Heart left ventricle (tissue), 16 donors: ENCODE results near the gene RBSN. TPM values are rescaled to one million over a fixed set of nuclear protein-coding genes. Genes with fewer than 3 reads are reported as not detected.

Source experiments
- ATAC-seq, 4 donors: fragments of 200-7000 bp; cut with Tn5 transposase; one replicate each; pipeline ENCODE4 v1.9.1; 2020 to 2022; ENCODE audit warnings: moderate library complexity in 4 of 4, mild to moderate bottlenecking in 3 of 4, moderate number of reproducible peaks in 1 of 4
- DNase-seq, 5 donors: peaks; one replicate each; pipeline ENCODE4 v3.0.0-alpha.2; 2020
- H3K27ac ChIP-seq, 12 donors: fragments of 200-600 bp; sonication (generic) in 4 of 12; one replicate each; pipeline versions ENCODE4 v1.5.0 to v1.8.0; 2016 to 2022; ENCODE audit warnings: mild to moderate bottlenecking in 2 of 12
- H3K27me3 ChIP-seq, 9 donors: fragments of 200-600 bp; sonication (generic) in 2 of 9; one replicate each; pipeline versions ENCODE4 v1.5.1 to v1.8.0; 2016 to 2022; ENCODE audit warnings: mild to moderate bottlenecking in 3 of 9
- H3K36me3 ChIP-seq, 9 donors: fragments of 200-600 bp; sonication (generic) in 2 of 9; one replicate each; pipeline versions ENCODE4 v1.5.0 to v1.8.0; 2018 to 2022; ENCODE audit warnings: mild to moderate bottlenecking in 2 of 9
- H3K4me1 ChIP-seq, 12 donors: fragments of 200-600 bp; sonication (generic) in 4 of 12; one replicate each; pipeline versions ENCODE4 v1.5.0 to v1.8.0; 2016 to 2022; ENCODE audit warnings: mild to moderate bottlenecking in 3 of 12
- H3K4me3 ChIP-seq, 12 donors: fragments of 200-600 bp; sonication (generic) in 4 of 12; one replicate each; pipeline versions ENCODE4 v1.5.0 to v1.8.0; 2017 to 2022; ENCODE audit warnings: mild to moderate bottlenecking in 9 of 12, moderate library complexity in 4 of 12
- H3K9me3 ChIP-seq, 12 donors: fragments of 200-600 bp; sonication (generic) in 4 of 12; one replicate each; pipeline versions ENCODE4 v1.5.0 to v1.8.0; 2016 to 2022; ENCODE audit warnings: mild to moderate bottlenecking in 1 of 12
- POLR2A ChIP-seq, 2 donors: fragments of 450-650 bp; IDR thresholded peaks; one replicate each; pipeline ENCODE4 v1.6.1; 2017; ENCODE audit warnings: antibody characterized with exemption in 2 of 2, mild to moderate bottlenecking in 2 of 2, moderate library complexity in 2 of 2
- WGBS, 4 donors: extraction: QIAGEN DNeasy Blood & Tissue Kit in 2 of 4; methylation state at CpG; one replicate each; pipeline versions ENCODE4 v1.1.5 to v1.1.7; 2013 to 2018; 5-methylcytosine and 5-hydroxymethylcytosine counted together
- intact Hi-C, 10 donors: fragments of 100-400 bp; cut with DNase I; formaldehyde crosslinking; loops; one replicate each; pipeline versions ENCODE4 v1.11.1 to v1.14.2; 2022
- polyA plus RNA-seq, 2 donors: library from polyadenylated mRNA; stranded (reverse); fragments of 200-250 nt; gene quantifications; one replicate each; pipeline ENCODE4 v1.2.3, GENCODE V29; 2013
- total RNA-seq, 9 donors: library from RNA; depleted of rRNA in 2 of 9; stranded (reverse); fragments of >200 nt in 2 of 9; fragmentation: NEBNext Ultra II Directional in 3 of 9; extraction: Animal tissue kit (Norgen Biotek cat#: 25700) in 3 of 9; gene quantifications; one replicate each; pipeline versions ENCODE4 v1.1.0 to v1.2.4, GENCODE V29; 2016 to 2023
- TF ChIP-seq, protein P1 (sequence below), 12 donors: fragments of 200-600 bp; sonication (generic) in 4 of 12; IDR thresholded peaks; one replicate each; pipeline versions ENCODE4 v1.5.0 to v1.8.0; 2018 to 2022; ENCODE audit warnings: antibody characterized with exemption in 12 of 12, mild to moderate bottlenecking in 5 of 12
- donor health status: ischemic (EF 13 %, LVEDD 7.1; RV severe dilation, severe dysfunction).
- donor health status: healthy with polysubstance abuse.
- donor health status: DM: no; HTN: yes; CAD: no.
- donor health status: DM: no; HTN: no; CAD: no.
- donor health status: ischemic (EF 25% LVEDD 6.9; RV normal size, moderate dysfunction).
- donor health status: ischemic (EF 25% LVEDD 5.7; RV mildly dilated, moderate dysfunction).
- donor health status: healthy.
- donor health status: DM: yes; HTN: yes; CAD: no.
- donor health status: ischemic (EF 35%, LVEDD 5.7; RV mildly dilated, moderate dysfunction).
- donor health status: nonischemic (EF 11% LVEDD 7.7; RV severe dilation, severe dysfunction).
- donor health status: DM: yes; HTN: yes; CAD: no.
- donor health status: PGD.
- donor health status: ischemic (EF 29% LVEDD 5.4; RV normal size, mild dysfunction).
- donor health status: nonischemic (EF 23%, LVEDD 6.1; RV moderate dilation, normal function).

Gene RBSN
- total and polyA plus RNA-seq, 11 donors, result 5.1 to 24.1 (median 20.4) TPM

DNA sequence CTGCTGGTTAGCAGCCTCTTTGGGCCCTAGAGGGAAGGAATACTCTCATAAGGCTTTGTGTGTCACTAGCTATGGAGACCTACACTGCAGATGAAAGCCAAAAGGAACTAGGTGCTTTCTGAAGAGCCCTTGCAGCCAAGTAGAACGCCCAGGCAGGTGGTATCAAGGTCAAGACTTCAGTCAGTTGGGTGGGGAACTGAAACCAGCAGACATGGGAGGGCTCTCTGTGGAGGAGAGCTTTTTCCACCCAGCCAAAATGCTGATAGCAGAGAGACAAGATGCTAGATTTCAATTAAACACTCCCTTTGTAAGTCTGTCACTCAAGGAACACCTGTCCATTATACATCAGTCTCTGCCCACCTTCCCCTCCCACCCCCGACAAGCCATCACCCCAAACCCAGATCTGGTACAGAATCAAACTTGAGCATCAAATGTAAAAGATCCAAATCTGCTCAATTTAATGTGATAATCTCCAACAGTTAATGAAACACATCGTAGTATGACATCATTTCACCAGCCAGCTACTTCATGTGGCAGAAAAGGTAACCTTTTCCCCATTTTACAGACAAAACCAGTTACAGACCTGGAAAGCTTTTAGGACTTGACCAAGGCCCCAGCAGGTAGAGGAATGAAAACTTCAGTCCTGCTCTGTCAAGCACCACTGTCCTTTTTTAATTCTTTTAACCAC, 48.4 kb downstream of the RBSN start:
- ATAC-seq (no peak), DNase-seq (no peak)
- Histone ChIP-seq H3K27me3 (no peaks in the 10 kb centered on the region), H3K9me3 (peaks cover 0 to 6% (median 0%) of the 10 kb centered on the region in 12 donors), H3K36me3 (peaks cover 0 to 85% (median 76%) of the 10 kb centered on the region in 9 donors), H3K4me3 (no peak overlapping the region), H3K27ac (no peak overlapping the region), H3K4me1 (peaks cover 0 to 17% (median 0%) of the 10 kb centered on the region in 12 donors)
- WGBS, 4 donors, result 78 to 90% (median 87%) methylated on average over 3 of the region's 3 CpGs
- TF ChIP-seq, protein P1, sequence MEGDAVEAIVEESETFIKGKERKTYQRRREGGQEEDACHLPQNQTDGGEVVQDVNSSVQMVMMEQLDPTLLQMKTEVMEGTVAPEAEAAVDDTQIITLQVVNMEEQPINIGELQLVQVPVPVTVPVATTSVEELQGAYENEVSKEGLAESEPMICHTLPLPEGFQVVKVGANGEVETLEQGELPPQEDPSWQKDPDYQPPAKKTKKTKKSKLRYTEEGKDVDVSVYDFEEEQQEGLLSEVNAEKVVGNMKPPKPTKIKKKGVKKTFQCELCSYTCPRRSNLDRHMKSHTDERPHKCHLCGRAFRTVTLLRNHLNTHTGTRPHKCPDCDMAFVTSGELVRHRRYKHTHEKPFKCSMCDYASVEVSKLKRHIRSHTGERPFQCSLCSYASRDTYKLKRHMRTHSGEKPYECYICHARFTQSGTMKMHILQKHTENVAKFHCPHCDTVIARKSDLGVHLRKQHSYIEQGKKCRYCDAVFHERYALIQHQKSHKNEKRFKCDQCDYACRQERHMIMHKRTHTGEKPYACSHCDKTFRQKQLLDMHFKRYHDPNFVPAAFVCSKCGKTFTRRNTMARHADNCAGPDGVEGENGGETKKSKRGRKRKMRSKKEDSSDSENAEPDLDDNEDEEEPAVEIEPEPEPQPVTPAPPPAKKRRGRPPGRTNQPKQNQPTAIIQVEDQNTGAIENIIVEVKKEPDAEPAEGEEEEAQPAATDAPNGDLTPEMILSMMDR (IDR thresholded peaks at IDR 0.05), result no peak
- TF ChIP-seq POLR2A (IDR thresholded peaks at IDR 0.05), result no peak
- intact Hi-C loops, result loop anchor here in 2 of 10 donors (5.0 to 10.0 kb wide), 2 partner anchors 103 to 116 kb away; partner anchors contain the start of gene NR2C2 (in 1 of the 2)

DNA sequence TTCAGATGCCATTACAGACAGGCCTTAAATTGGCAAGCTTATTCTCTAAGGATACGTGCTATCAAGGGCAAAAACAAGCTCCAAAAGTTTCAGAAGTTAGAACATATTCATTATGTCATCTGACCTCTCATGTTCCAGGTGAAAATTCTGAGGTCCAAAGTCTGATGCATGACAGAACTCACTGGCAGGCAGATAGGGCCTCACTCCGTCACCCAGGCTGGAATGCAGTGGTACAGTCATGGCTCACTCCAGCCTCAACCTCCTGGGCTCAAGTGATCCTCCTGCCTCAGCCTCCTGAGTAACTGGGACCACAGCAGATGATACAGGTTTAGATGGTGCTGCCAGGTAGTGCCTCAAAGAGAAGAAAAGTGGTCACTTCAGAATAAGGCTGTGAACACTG, 49.4 kb downstream of the RBSN start:
- no peak overlapping the region for H3K4me3 ChIP-seq
- H3K27ac ChIP-seq, result no peak overlapping the region
- H3K36me3 ChIP-seq, result peaks cover 0 to 92% (median 85%) of the 10 kb centered on the region in 9 donors
- no peak for DNase-seq
- H3K9me3 ChIP-seq, result peaks cover 0 to 6% (median 0%) of the 10 kb centered on the region in 12 donors
- no peak for TF ChIP-seq POLR2A (IDR thresholded peaks at IDR 0.05)
- TF ChIP-seq, protein P1 (IDR thresholded peaks at IDR 0.05), result no peak
- ATAC-seq, result no peak
- intact Hi-C loops, result loop anchor here in 5 of 10 donors (2.0 to 10.0 kb wide), 3 partner anchors 65 to 125 kb away; partner anchors contain the start of gene NR2C2 (in 3 of the 5)
- 87 to 93% (median 90%) methylated on average over 2 of the region's 2 CpGs for WGBS, 4 donors
- peaks cover 0 to 17% (median 0%) of the 10 kb centered on the region in 12 donors for H3K4me1 ChIP-seq
- H3K27me3 ChIP-seq, result no peaks in the 10 kb centered on the region

DNA sequence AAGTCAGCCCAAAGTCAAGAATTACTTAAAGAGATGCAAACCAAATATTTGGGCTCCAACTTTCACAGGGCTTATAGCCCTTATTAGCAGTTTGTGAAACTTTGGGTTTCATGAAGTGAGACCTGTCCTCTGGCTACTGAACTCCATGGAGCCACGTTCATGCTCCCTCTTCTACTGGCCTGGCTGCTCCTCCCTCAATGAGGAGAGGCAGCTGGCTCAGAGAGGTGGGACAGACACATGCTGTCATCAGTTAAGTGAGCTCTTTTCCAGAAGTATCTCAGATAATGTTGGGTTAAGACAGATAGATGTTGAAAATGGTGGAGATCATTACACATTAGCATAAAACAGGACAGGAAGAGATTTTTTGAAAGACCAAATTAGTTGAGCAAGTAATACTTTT, 53.3 kb downstream of the RBSN start:
- intact Hi-C loops, result loop anchor here in 4 of 10 donors (10.0 kb wide), 2 partner anchors 101 to 121 kb away; partner anchors contain the start of gene NR2C2 (in 3 of the 4)
- TF ChIP-seq POLR2A (IDR thresholded peaks at IDR 0.05), result no peak
- TF ChIP-seq, protein P1 (IDR thresholded peaks at IDR 0.05), result no peak
- WGBS, 4 donors, result 36 to 55% (median 45%) methylated on average over 1 of the region's 1 CpG
- DNase-seq (no peak), ATAC-seq (no peak)
- no peaks in the 10 kb centered on the region for H3K27me3 ChIP-seq
- H3K4me1 ChIP-seq, result peaks cover 0 to 19% (median 2%) of the 10 kb centered on the region in 12 donors
- no peaks in the 10 kb centered on the region for H3K9me3 ChIP-seq
- no peak overlapping the region for H3K27ac ChIP-seq
- H3K36me3 ChIP-seq, result peaks cover 0 to 100% (median 98%) of the 10 kb centered on the region in 9 donors
- no peak overlapping the region for H3K4me3 ChIP-seq

DNA sequence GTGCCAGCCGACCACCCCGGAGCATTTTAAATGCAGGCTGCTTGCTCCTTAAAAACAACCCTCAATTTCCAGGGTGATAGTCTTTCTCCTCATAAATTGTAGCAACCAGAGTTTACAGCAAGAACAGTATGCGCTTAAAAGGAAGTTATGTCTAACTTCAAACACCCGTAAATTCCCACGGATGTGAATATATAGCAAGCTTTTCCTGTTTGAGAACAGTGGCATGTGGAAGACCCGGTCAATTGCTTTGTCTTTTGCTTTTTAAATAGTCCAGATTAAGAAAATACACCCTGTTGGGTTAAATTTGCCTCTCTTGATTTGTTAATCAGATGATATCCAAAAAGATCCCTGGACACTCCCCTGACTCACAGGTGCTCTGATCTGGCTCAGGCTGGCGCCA, 54.6 kb downstream of the RBSN start:
- H3K4me3 ChIP-seq, result no peak overlapping the region
- intact Hi-C loops, result loop anchor here in 5 of 10 donors (5.0 to 10.0 kb wide), 3 partner anchors 100 to 120 kb away; partner anchors contain the start of gene NR2C2 (in 3 of the 5)
- H3K27ac ChIP-seq, result no peak overlapping the region
- no peak for TF ChIP-seq POLR2A (IDR thresholded peaks at IDR 0.05)
- TF ChIP-seq, protein P1 (IDR thresholded peaks at IDR 0.05), result no peak
- 75 to 84% (median 82%) methylated on average over 7 of the region's 7 CpGs for WGBS, 4 donors
- no peak for DNase-seq
- no peaks in the 10 kb centered on the region for H3K9me3 ChIP-seq
- ATAC-seq, result no peak
- H3K36me3 ChIP-seq, result peaks cover 0 to 100% (median 98%) of the 10 kb centered on the region in 9 donors
- no peaks in the 10 kb centered on the region for H3K27me3 ChIP-seq
- peaks cover 0 to 30% (median 9%) of the 10 kb centered on the region in 12 donors for H3K4me1 ChIP-seq
